HFFc6 (cell line): ENCODE data around the gene NSD1. TPM values are rescaled to one million over a fixed set of nuclear protein-coding genes. Genes with fewer than 3 reads are reported as not detected.

ENCODE experiments used
- DNase-seq: peaks from one replicate; pipeline ENCODE4 v3.0.0-alpha.2; 2018
- H3K27ac Mint-ChIP-seq: 2 replicates; pipeline ENCODE4 v1.8.0; 2020; ENCODE audit warnings: mild to moderate bottlenecking, mixed read lengths
- H3K27me3 Mint-ChIP-seq: 2 replicates; pipeline ENCODE4 v1.8.0; 2021; ENCODE audit warnings: mild to moderate bottlenecking, moderate library complexity, mixed read lengths; ENCODE audit not compliant: insufficient read depth
- H3K36me3 Mint-ChIP-seq: 2 replicates; pipeline ENCODE4 v1.8.0; 2021; ENCODE audit warnings: low read depth, mixed read lengths
- H3K4me1 Mint-ChIP-seq: 2 replicates; pipeline ENCODE4 v1.8.0; 2020; ENCODE audit warnings: low read depth, mixed read lengths
- H3K4me3 Mint-ChIP-seq: 2 replicates; pipeline ENCODE4 v1.8.0; 2020; ENCODE audit warnings: mild to moderate bottlenecking, moderate library complexity, mixed read lengths
- H3K9me3 Mint-ChIP-seq: 2 replicates; pipeline ENCODE4 v1.8.0; 2020; ENCODE audit warnings: mild to moderate bottlenecking, mixed read lengths
- CTCF ChIP-seq: fragments of 200-600 bp; sonication (generic); IDR thresholded peaks from 2 replicates; pipeline ENCODE4 v1.5.0; 2021; ENCODE audit warnings: antibody characterized with exemption, mild to moderate bottlenecking
- total RNA-seq, 6 experiments: library from RNA; stranded (reverse); fragmentation: NEBNext Ultra II Directional; extraction: Animal tissue kit (Norgen Biotek cat#: 25700); gene quantifications; 2 replicates in 1 of 6; 3 replicates in 5 of 6; pipeline ENCODE4 v1.2.3, GENCODE V29; 2021

NSD1 gene
- total RNA-seq, 6 experiments from 2014 or later = 42.6 to 56.4 (median 48.4) TPM

- H3K4me1 Mint-ChIP-seq = no peaks in the 10 kb centered on the region
- H3K9me3 Mint-ChIP-seq = no peaks in the 10 kb centered on the region
- H3K27me3 Mint-ChIP-seq = no peaks in the 10 kb centered on the region
- H3K4me3 Mint-ChIP-seq = no peak overlapping the region
- H3K36me3 Mint-ChIP-seq = peaks cover 43% of the 10 kb centered on the region
- no peak for TF ChIP-seq CTCF
- no peak overlapping the region for H3K27ac Mint-ChIP-seq
- DNase-seq = no peak
These were observed 130.6 kb downstream of the NSD1 start for GRCh38 chr5:177264178-177264577.

- peaks cover 3% of the 10 kb centered on the region for H3K4me1 Mint-ChIP-seq
- no peak for TF ChIP-seq CTCF
- peaks cover 51% of the 10 kb centered on the region for H3K36me3 Mint-ChIP-seq
- no peaks in the 10 kb centered on the region for H3K9me3 Mint-ChIP-seq
- H3K27ac Mint-ChIP-seq = no peak overlapping the region
- no peaks in the 10 kb centered on the region for H3K27me3 Mint-ChIP-seq
- H3K4me3 Mint-ChIP-seq = no peak overlapping the region
- DNase-seq = no peak
These were observed 131.8 kb downstream of the NSD1 start for GRCh38 chr5:177265395-177265794.

GRCh38 chr5:177269232-177269895, 135.8 kb downstream of the NSD1 start:
- no peaks in the 10 kb centered on the region for H3K27me3 Mint-ChIP-seq

GRCh38 chr5:177269976-177270375, 136.4 kb downstream of the NSD1 start:
- H3K4me1 Mint-ChIP-seq = peaks cover 24% of the 10 kb centered on the region
- no peak overlapping the region for H3K27ac Mint-ChIP-seq
- H3K9me3 Mint-ChIP-seq = no peaks in the 10 kb centered on the region
- TF ChIP-seq CTCF = no peak
- no peak overlapping the region for H3K4me3 Mint-ChIP-seq
- DNase-seq = no peak
- peaks cover 57% of the 10 kb centered on the region for H3K36me3 Mint-ChIP-seq
- no peaks in the 10 kb centered on the region for H3K27me3 Mint-ChIP-seq

More at GRCh38 chr5:177269232-177269895, 135.8 kb downstream of the NSD1 start:
- Mint-ChIP-seq H3K36me3 (peaks cover 55% of the 10 kb centered on the region), H3K4me1 (peaks cover 24% of the 10 kb centered on the region), H3K4me3 (no peak overlapping the region), H3K9me3 (no peaks in the 10 kb centered on the region), H3K27ac (no peak overlapping the region)
- no peak for TF ChIP-seq CTCF
- no peak for DNase-seq

GRCh38 chr5:177270653-177271052, 137.1 kb downstream of the NSD1 start:
- Mint-ChIP-seq H3K4me1 (peaks cover 24% of the 10 kb centered on the region), H3K4me3 (no peak overlapping the region), H3K27me3 (no peaks in the 10 kb centered on the region), H3K36me3 (peaks cover 54% of the 10 kb centered on the region), H3K9me3 (no peaks in the 10 kb centered on the region), H3K27ac (no peak overlapping the region)
- no peak for TF ChIP-seq CTCF
- no peak for DNase-seq
